ENCODE data around the gene AKNA. TPM values are rescaled to one million over a fixed set of nuclear protein-coding genes. Genes with fewer than 3 reads are reported as not detected.

The AKNA gene
- total RNA-seq, 3 donors from 2014 or later (not counting 1 experiment from before 2014, with no cell fraction given) = 577 to 743 (median 676) TPM

- TF ChIP-seq, protein P1, sequence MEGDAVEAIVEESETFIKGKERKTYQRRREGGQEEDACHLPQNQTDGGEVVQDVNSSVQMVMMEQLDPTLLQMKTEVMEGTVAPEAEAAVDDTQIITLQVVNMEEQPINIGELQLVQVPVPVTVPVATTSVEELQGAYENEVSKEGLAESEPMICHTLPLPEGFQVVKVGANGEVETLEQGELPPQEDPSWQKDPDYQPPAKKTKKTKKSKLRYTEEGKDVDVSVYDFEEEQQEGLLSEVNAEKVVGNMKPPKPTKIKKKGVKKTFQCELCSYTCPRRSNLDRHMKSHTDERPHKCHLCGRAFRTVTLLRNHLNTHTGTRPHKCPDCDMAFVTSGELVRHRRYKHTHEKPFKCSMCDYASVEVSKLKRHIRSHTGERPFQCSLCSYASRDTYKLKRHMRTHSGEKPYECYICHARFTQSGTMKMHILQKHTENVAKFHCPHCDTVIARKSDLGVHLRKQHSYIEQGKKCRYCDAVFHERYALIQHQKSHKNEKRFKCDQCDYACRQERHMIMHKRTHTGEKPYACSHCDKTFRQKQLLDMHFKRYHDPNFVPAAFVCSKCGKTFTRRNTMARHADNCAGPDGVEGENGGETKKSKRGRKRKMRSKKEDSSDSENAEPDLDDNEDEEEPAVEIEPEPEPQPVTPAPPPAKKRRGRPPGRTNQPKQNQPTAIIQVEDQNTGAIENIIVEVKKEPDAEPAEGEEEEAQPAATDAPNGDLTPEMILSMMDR (IDR thresholded peaks at IDR 0.05) = no peak
- DNase-seq (no peak), ATAC-seq (no peak)
- Mint-ChIP-seq H3K4me3 (no peak overlapping the region), H3K36me3 (no peaks in the 10 kb centered on the region), H3K9me3 (no peaks in the 10 kb centered on the region), H3K27ac (no peak overlapping the region), H3K27me3 (ENCODE audit: low read depth in 2 of 2) (no peaks in the 10 kb centered on the region), H3K4me1 (peaks cover 17 to 28% of the 10 kb centered on the region in 2 donors)
- Histone ChIP-seq H3K9me3 (ENCODE audit: control insufficient read depth, insufficient read depth, low read length) (no peaks in the 10 kb centered on the region), H3K36me3 (ENCODE audit: control insufficient read depth, insufficient read depth, low read length) (no peaks in the 10 kb centered on the region), H3K27me3 (ENCODE audit: control insufficient read depth, insufficient read depth, low read length) (no peaks in the 10 kb centered on the region), H3K4me3 (ENCODE audit: low read length) (no peak overlapping the region), H3K27ac (ENCODE audit: low read length) (no peak overlapping the region), H3K4me1 (ENCODE audit: control insufficient read depth, insufficient read depth, low read length) (peaks cover 28% of the 10 kb centered on the region)
- intact Hi-C loops (cut with micrococcal nuclease) = no loop called here
- 87% methylated on average over 7 of the region's 7 CpGs for WGBS (ENCODE audit: insufficient coverage)
These were observed 13.6 kb upstream of the AKNA start for GRCh38 chr9:114401344-114401743.

GRCh38 chr9:114400772-114401171 lies 13.0 kb upstream of the AKNA start:
- intact Hi-C loops (cut with micrococcal nuclease) = no loop called here

GRCh38 chr9:114400219-114400618 lies 12.4 kb upstream of the AKNA start:
- H3K27me3 ChIP-seq (ENCODE audit: control insufficient read depth, insufficient read depth, low read length) = no peaks in the 10 kb centered on the region
- no peak overlapping the region for H3K4me3 Mint-ChIP-seq
- H3K9me3 Mint-ChIP-seq = no peaks in the 10 kb centered on the region
- H3K36me3 ChIP-seq (ENCODE audit: control insufficient read depth, insufficient read depth, low read length) = peaks cover 2% of the 10 kb centered on the region
- 71% methylated on average over 1 of the region's 1 CpG for WGBS (ENCODE audit: insufficient coverage)
- H3K4me1 Mint-ChIP-seq = peaks cover 12 to 31% of the 10 kb centered on the region in 2 donors
- peaks cover 32% of the 10 kb centered on the region for H3K4me1 ChIP-seq (ENCODE audit: control insufficient read depth, insufficient read depth, low read length)
- no peaks in the 10 kb centered on the region for H3K9me3 ChIP-seq (ENCODE audit: control insufficient read depth, insufficient read depth, low read length)
- no peak overlapping the region for H3K4me3 ChIP-seq (ENCODE audit: low read length)
- H3K27ac Mint-ChIP-seq = no peak overlapping the region
- no peaks in the 10 kb centered on the region for H3K36me3 Mint-ChIP-seq
- ATAC-seq = no peak
- intact Hi-C loops (cut with micrococcal nuclease) = no loop called here
- H3K27ac ChIP-seq (ENCODE audit: low read length) = no peak overlapping the region
- no peaks in the 10 kb centered on the region for H3K27me3 Mint-ChIP-seq (ENCODE audit: low read depth in 2 of 2)
- TF ChIP-seq, protein P1 (IDR thresholded peaks at IDR 0.05) = no peak
- DNase-seq = no peak

More at GRCh38 chr9:114400772-114401171, 13.0 kb upstream of the AKNA start:
- H3K9me3 Mint-ChIP-seq = no peaks in the 10 kb centered on the region
- Histone ChIP-seq H3K36me3 (ENCODE audit: control insufficient read depth, insufficient read depth, low read length) (peaks cover 2% of the 10 kb centered on the region), H3K9me3 (ENCODE audit: control insufficient read depth, insufficient read depth, low read length) (no peaks in the 10 kb centered on the region), H3K4me1 (ENCODE audit: control insufficient read depth, insufficient read depth, low read length) (peaks cover 32% of the 10 kb centered on the region), H3K27ac (ENCODE audit: low read length) (no peak overlapping the region), H3K27me3 (ENCODE audit: control insufficient read depth, insufficient read depth, low read length) (no peaks in the 10 kb centered on the region), H3K4me3 (ENCODE audit: low read length) (no peak overlapping the region)
- ATAC-seq = no peak
- no peak overlapping the region for H3K27ac Mint-ChIP-seq
- TF ChIP-seq, protein P1 (IDR thresholded peaks at IDR 0.05) = no peak
- peaks cover 17 to 31% of the 10 kb centered on the region in 2 donors for H3K4me1 Mint-ChIP-seq
- H3K36me3 Mint-ChIP-seq = no peaks in the 10 kb centered on the region
- no peak overlapping the region for H3K4me3 Mint-ChIP-seq
- 76% methylated on average over 1 of the region's 2 CpGs for WGBS (ENCODE audit: insufficient coverage)
- no peak for DNase-seq
- H3K27me3 Mint-ChIP-seq (ENCODE audit: low read depth in 2 of 2) = no peaks in the 10 kb centered on the region

- Histone ChIP-seq H3K36me3 (ENCODE audit: control insufficient read depth, insufficient read depth, low read length) (peaks cover 2% of the 10 kb centered on the region), H3K27ac (ENCODE audit: low read length) (no peak overlapping the region), H3K4me3 (ENCODE audit: low read length) (no peak overlapping the region), H3K27me3 (ENCODE audit: control insufficient read depth, insufficient read depth, low read length) (no peaks in the 10 kb centered on the region), H3K4me1 (ENCODE audit: control insufficient read depth, insufficient read depth, low read length) (peaks cover 40% of the 10 kb centered on the region), H3K9me3 (ENCODE audit: control insufficient read depth, insufficient read depth, low read length) (no peaks in the 10 kb centered on the region)
- Mint-ChIP-seq H3K36me3 (no peaks in the 10 kb centered on the region), H3K4me1 (peaks cover 11 to 39% of the 10 kb centered on the region in 2 donors), H3K27ac (no peak overlapping the region), H3K27me3 (ENCODE audit: low read depth in 2 of 2) (no peaks in the 10 kb centered on the region), H3K9me3 (no peaks in the 10 kb centered on the region), H3K4me3 (no peak overlapping the region)
- WGBS (ENCODE audit: insufficient coverage) = 95% methylated on average over 4 of the region's 4 CpGs
- intact Hi-C loops (cut with micrococcal nuclease) = loop anchor here (5.0 kb wide), 1 partner anchor 37 kb away; no protein-coding TSS in a partner anchor
- TF ChIP-seq, protein P1 (IDR thresholded peaks at IDR 0.05) = no peak
- ATAC-seq (no peak), DNase-seq (no peak)
These were observed 11.6 kb upstream of the AKNA start for GRCh38 chr9:114399381-114399780.

All from natural killer cell (primary cell).